AG20443 (cell line): ENCODE results near the gene VBP1.
"Not testable (repeated sequence)": the region's sequence is repeated elsewhere in the genome, so short reads cannot be mapped to it uniquely, and the experiment has no call there.

Experiments used
- DNase-seq: peaks from one replicate; pipeline ENCODE4 v3.0.0; 2012; ENCODE audit warnings: low spot score, mixed read lengths

The VBP1 gene

GRCh38 chrX:155263854-155264628 is 47.8 kb downstream of the VBP1 start, which contains the start of gene RAB39B:
TSS of gene RAB39B (minus strand) at chrX:155264491. CDS start at chrX:155264288, 203 bp downstream.
- peak; percentile 64 for DNase-seq

GRCh38 chrX:155266439-155266838 is 50.2 kb downstream of the VBP1 start:
- DNase-seq = no peak

GRCh38 chrX:155267995-155268394 is 51.7 kb downstream of the VBP1 start:
- not testable (repeated sequence) for DNase-seq

- DNase-seq = no peak
These were observed 54.7 kb downstream of the VBP1 start for GRCh38 chrX:155270969-155271368.

GRCh38 chrX:155279873-155280272 is 63.6 kb downstream of the VBP1 start:
- no peak for DNase-seq
